ENCODE data around the gene CTNNA3.

GRCh38 chr10:66767707-66768106 is 928.3 kb downstream of the CTNNA3 start:
- TF ChIP-seq POLR2AphosphoS5 (IDR thresholded peaks at IDR 0.05; ENCODE audit: low read depth, low read length) (no peak), SRF (IDR thresholded peaks at IDR 0.05; ENCODE audit: low read depth) (no peak), REST (IDR thresholded peaks at IDR 0.05; ENCODE audit: low read depth) (no peak), ATF3 (IDR thresholded peaks at IDR 0.05) (no peak), POLR2A (IDR thresholded peaks at IDR 0.05; ENCODE audit: borderline replicate concordance, extremely low read depth, insufficient read depth, insufficient read length) (no peak), JUND (IDR thresholded peaks at IDR 0.05) (no peak), CEBPB (IDR thresholded peaks at IDR 0.05; ENCODE audit: low read depth) (no peak), YY1 (IDR thresholded peaks at IDR 0.05; ENCODE audit: extremely low read depth, insufficient replicate concordance, low read depth, low read length) (no peak), EZH2 (IDR thresholded peaks at IDR 0.05) (no peak)
- TF ChIP-seq, protein P1, sequence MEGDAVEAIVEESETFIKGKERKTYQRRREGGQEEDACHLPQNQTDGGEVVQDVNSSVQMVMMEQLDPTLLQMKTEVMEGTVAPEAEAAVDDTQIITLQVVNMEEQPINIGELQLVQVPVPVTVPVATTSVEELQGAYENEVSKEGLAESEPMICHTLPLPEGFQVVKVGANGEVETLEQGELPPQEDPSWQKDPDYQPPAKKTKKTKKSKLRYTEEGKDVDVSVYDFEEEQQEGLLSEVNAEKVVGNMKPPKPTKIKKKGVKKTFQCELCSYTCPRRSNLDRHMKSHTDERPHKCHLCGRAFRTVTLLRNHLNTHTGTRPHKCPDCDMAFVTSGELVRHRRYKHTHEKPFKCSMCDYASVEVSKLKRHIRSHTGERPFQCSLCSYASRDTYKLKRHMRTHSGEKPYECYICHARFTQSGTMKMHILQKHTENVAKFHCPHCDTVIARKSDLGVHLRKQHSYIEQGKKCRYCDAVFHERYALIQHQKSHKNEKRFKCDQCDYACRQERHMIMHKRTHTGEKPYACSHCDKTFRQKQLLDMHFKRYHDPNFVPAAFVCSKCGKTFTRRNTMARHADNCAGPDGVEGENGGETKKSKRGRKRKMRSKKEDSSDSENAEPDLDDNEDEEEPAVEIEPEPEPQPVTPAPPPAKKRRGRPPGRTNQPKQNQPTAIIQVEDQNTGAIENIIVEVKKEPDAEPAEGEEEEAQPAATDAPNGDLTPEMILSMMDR (IDR thresholded peaks at IDR 0.05 in 2 of 3, conservative IDR thresholded peaks at IDR 0.05 in 1 of 3; ENCODE audit: borderline replicate concordance in 1 of 3, insufficient read depth in 1 of 3, low read depth in 2 of 3, low read length in 2 of 3) = no peak
